Fibroblast of villous mesenchyme (primary cell): ENCODE results near the gene NEUROG1. TPM values are rescaled to one million over a fixed set of nuclear protein-coding genes. Genes with fewer than 3 reads are reported as not detected.
A peak's percentile ranks its signal among the peaks of the same experiment; 100 is the strongest.

Source experiments
- DNase-seq: peaks from one replicate; pipeline ENCODE4 v3.0.0-alpha.2; 2010; ENCODE audit warnings: low read depth
- H3K4me3 ChIP-seq: 2 replicates; pipeline ENCODE4 v1.5.1; 2011; ENCODE audit warnings: low read depth, mild to moderate bottlenecking, low read length
- CTCF ChIP-seq: IDR thresholded peaks from 2 replicates; pipeline ENCODE4 v1.5.1; 2012; ENCODE audit warnings: low read depth, mild to moderate bottlenecking, low read length; ENCODE audit not compliant: insufficient read depth
- total RNA-seq: library from RNA; depleted of rRNA; stranded (reverse); fragments of >200 nt; gene quantifications from 2 replicates; pipeline ENCODE4 v1.2.3, GENCODE V29; 2012

Gene NEUROG1
- total RNA-seq, 1 donor, result not detected

DNA sequence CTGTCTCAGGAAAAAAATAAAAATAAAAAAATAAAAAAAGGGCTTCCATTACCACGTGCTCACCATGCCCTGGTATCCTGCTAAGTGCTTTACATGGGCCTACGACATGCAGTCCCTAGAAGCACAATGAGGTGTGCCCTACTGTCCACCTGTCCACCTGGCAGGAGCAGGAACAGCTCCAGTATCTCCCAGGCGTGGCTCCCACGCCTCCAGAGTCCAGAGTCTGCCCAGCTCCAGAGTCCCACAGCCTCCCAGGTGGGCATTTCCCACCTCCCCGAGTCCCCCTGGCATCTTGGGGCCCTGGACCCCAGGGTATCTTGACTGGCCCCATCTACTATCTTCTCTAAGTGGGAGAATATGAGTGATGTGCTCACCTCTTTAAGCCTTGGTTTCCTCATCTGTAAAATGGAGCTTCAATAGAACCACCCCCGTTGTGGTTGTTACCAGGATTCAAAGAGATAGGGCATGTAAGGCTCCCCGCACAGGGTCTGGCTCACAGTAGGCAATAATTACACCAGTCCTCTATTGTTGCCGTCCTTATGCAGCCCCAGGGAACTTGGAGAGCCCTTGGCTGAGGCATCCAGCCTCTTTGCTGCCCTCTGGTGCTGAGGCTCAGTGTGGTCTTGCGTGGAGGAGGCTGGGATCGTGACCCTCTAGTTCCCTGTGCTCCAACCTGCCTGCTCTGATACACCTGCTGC is 34.1 kb upstream of the NEUROG1 start:
- H3K4me3 ChIP-seq, result no peak overlapping the region
- peak; percentile 20 for DNase-seq
- TF ChIP-seq CTCF, result peak; percentile 64

GRCh38 chr5:135568923-135569360 is 33.2 kb upstream of the NEUROG1 start:
- TF ChIP-seq CTCF, result no peak
- no peak overlapping the region for H3K4me3 ChIP-seq
- DNase-seq, result no peak

GRCh38 chr5:135568246-135568645 is 32.5 kb upstream of the NEUROG1 start:
- H3K4me3 ChIP-seq, result no peak overlapping the region
- no peak for TF ChIP-seq CTCF
- DNase-seq, result no peak

- no peak for TF ChIP-seq CTCF
- DNase-seq, result no peak
- no peak overlapping the region for H3K4me3 ChIP-seq
Observed at GRCh38 chr5:135567661-135568060, 31.9 kb upstream of the NEUROG1 start.

- no peak overlapping the region for H3K4me3 ChIP-seq
- no peak for TF ChIP-seq CTCF
- DNase-seq, result no peak
Observed at GRCh38 chr5:135566422-135567400, 30.9 kb upstream of the NEUROG1 start.

DNA sequence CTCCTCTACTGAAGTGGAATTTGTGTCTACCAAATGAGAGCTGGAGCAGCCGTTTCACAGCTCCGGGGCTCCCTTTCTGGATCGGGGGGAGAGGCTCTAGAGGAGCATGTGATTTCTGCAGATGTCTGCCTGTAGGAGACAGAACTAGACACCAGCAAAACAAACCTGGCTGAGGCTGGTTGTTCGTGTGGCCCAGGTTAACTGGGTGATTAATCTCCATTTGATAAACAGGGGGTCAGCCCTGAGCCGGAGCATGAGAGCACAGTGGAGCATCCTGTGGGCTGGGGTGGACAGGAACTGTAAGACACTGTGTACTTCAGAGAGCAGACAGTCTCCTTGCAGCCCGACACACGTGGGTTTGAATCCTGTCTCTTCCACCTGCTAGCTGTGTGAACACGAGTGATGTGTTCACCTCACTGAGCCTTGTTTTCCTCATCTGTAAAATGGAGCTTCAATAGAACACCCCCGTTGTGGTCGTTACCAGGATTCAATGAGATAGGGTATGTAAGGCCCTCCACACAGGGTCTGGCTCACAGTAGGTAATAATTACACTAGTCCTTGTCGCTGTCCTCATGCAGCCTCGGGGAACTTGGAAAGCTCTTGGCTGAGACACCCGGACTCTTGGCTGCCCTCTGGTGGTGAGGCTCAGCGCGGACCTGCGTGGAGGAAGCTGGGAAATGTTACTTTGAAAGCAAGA is 30.1 kb upstream of the NEUROG1 start:
- no peak overlapping the region for H3K4me3 ChIP-seq
- DNase-seq, result peak; percentile 58
- TF ChIP-seq CTCF, result peak; percentile 93
